Epidermal melanocyte (primary cell): ENCODE results near the gene ANGPT4.

Source experiments
- DNase-seq: peaks from one replicate; pipeline ENCODE4 v3.0.0; 2011; ENCODE audit warnings: low spot score; ENCODE audit not compliant: insufficient read length

ANGPT4 gene

GRCh38 chr20:826695-827323, 89.3 kb downstream of the ANGPT4 start:
- no peak for DNase-seq

DNA sequence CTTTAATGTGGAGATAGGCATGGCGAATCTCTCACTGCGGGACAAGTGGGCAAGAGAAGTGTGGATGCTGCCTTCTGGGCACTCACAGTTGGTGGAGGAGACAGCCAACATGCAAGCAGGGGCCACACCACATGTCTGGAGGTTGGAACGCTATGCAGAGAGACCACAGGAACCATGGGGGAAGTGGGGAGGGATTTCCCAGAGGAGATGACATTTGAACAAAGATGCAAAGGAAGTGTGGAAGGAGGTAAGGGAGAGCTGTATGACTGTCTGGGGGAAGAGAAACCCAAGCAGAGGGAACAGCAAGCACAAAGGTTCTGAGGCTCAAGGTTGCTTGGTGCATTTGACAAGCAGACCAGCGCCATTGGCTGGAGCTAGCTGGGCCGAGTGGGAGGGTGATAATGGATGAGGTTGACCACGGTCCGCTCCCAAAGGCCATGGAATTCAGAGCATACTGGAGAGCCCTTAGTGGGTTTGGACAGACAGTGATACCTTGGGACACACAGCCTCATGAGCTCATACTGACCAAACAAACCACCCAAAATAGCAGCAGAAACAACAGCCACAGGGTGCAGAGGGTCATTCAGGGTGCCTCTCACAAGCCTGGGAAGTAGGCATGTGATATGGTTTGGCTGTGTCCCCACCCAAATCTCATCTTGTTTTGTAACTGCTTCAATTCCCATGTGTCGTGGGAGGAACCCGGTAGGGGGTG, 90.3 kb downstream of the ANGPT4 start:
- no peak for DNase-seq

DNA sequence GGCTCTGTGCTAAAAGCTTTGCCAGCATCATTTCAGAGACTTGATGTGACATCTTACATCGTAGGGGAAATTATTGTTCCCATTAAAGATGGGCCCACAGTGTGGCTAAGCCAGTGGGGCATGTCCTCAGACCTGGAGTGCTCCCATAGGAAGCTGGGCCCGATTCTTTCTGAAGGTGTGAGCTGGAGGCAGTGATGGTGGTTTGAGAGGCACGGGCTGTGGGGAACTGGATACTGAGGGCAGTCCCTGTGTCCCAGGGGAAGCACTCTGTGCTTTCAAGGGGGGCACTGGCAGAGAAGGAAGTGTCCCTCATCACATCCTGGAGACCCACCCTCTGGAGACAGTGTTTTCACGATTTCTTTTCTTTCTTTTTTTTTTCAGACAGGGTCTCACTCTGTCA, 91.2 kb downstream of the ANGPT4 start:
- DNase-seq = no peak

DNA sequence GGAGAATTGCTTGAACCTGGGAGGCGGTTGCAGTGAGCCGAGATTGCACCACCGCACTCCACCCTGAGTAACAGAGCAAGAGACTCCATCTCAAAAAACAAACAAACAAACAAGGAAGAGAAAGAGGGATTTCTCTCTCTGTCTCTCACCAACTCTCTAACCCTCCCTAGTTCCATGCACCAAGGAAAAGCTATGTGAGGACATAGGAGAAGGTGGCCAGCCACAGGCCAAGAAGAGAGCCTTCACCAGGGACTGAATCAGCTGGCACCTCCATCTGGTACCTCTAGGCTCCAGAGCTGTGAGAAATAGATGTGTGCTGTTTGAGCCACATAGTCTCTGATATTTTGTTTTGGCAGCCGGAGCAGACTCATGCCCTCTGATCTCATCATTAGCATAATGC, 91.6 kb downstream of the ANGPT4 start:
- no peak for DNase-seq

DNA sequence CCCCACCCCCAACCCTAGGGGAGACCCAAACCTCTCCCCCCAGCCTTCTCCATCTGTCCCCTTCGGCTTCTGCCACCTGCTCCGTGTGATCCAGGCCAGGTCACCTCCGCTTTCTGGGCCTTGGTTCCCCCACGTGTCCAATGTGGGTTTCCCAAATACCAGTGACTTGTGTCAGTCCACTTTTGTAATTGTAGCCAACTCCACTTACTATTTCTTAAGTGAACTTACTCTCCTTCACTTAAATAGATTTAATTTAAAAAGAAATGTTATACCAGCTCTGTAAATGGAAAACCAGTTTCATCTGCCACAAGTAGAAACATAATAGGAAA, 92.6 kb downstream of the ANGPT4 start:
- DNase-seq = no peak

GRCh38 chr20:822651-823573, 93.2 kb downstream of the ANGPT4 start:
- no peak for DNase-seq

GRCh38 chr20:821731-822065, 94.4 kb downstream of the ANGPT4 start:
- no peak for DNase-seq

DNA sequence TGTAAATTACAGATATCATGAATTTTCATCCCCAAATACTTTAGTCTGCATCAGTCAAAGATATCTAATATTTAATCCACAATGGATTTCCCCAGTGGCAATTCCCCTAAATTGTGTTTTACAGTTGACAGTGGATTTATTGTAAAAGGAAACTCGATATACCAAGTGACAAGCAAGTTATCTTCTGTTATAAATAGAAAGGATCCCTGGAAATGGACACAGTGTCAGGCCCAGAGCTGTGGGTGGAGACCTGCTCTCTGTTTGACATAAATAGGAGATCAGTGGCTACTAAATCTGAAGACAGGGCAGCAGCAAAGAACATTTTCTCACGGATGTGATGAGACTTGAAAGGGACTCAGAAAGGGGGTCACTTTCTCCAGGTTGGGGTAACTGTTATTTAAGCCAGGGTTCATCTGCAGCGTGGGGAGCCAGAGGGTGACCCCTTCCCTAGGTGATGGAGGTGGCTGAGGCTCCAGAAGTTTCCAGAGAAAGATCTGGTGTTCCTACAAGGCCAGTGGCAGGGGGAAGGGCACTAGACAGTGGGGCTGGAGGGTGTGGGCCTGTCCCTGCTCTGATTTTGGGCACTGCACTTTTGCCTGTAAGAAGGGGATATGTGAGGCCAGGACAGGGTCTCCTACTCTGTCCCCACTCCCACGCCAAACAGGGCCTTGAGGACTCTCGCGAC, 94.9 kb downstream of the ANGPT4 start:
- DNase-seq = no peak

- no peak for DNase-seq
These were observed 95.7 kb downstream of the ANGPT4 start for GRCh38 chr20:820323-820953.
